ENCODE data around the gene KRTAP10-9.

Gene KRTAP10-9

DNA sequence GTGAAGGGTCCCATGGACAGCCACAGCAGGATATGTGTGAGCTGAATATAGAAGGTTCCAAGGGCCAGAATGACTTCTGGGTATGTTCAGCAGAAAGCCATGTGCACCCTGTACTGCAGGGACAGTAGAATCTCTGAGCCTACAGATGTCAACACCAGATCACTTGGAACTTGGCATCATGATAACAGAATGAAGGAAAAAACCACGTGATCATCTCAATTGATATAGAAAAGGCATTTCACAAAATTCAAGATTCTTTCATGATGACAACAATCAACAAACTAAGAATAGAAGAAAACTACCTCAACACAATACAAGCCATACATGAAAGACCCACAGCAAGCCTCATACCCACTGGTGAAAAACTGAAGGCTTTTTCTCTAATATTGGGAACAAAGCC lies 40.7 kb downstream of the KRTAP10-9 start:
- ATAC-seq = no peak

DNA sequence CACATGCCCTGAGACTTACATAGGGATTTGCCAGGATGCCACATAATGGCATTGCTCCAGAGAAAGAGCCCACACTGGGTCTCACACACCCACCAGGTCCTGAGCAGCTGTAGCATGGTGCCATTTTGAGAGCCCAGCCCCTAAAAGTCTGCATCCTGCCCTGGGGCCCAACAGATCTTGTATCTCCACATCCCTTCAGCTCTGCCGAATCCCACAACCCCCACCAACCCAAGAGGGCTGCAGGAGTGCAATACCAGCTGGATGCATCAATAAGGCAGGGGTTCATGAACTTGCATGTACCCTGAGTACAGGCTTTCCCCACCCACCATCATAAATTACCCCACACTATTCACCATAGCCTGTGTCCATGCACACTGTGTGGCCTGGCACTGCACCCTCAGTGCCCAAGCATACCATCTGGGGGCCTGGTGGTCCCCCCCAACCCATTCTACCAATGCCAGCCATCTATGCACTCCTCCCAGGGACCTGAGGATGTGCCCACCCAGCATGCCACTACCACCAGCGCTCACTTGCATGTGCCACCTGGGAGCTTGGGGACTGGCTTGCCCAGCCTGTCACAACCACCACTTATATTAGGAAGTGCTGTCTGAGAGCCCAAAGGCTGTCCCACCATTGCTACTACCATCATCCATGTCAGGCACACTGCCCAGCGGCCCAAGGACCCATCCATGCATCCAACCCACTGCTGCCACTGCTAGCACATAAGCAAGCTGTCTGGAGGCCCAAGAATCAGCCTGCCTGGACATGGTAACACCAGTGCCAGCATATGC lies 43.9 kb downstream of the KRTAP10-9 start:
- ATAC-seq = no peak

- ATAC-seq = no peak
These were observed 45.0 kb downstream of the KRTAP10-9 start for GRCh38 chr21:44671911-44672310.

DNA sequence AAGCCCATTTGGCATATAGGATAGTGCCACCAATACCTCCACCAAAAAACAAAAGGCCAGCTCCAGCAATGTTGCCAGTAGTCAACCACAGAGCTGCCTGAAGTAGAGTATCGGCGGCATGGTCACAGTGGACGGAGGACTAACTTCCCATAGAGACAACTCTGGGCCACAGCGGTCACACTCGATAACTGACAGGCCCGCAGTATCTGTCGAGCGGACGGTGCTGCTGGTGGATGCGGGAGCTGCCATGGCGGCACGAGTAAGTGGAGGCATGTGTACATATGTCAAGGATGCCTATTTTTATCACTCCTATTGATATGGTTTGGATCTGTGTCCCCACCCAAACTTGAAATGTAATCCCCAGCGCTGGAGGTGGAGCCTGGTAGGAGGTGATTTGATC lies 51.0 kb downstream of the KRTAP10-9 start:
- no peak for ATAC-seq
